Breast epithelium (tissue), 4 donors: ENCODE results near the gene HOXD12. TPM values are rescaled to one million over a fixed set of nuclear protein-coding genes. Genes with fewer than 3 reads are reported as not detected.

Source experiments
- DNase-seq, 2 donors: peaks; one replicate each; pipeline ENCODE4 v3.0.0-alpha.2; 2019; ENCODE audit warnings: low spot score in 2 of 2
- H3K27ac ChIP-seq, 2 donors: fragments of 200-600 bp; sonication (generic) in 1 of 2; one replicate each; pipeline ENCODE4 v1.5.1; 2016 to 2019; ENCODE audit warnings: mild to moderate bottlenecking in 1 of 2
- H3K27me3 ChIP-seq, 2 donors: fragments of 200-600 bp; sonication (generic) in 1 of 2; one replicate each; pipeline versions ENCODE4 v1.5.1 to v1.6.0; 2017 to 2019; ENCODE audit warnings: control low read depth in 1 of 2, mild to moderate bottlenecking in 1 of 2
- H3K36me3 ChIP-seq: fragments of 200-600 bp; one replicate; pipeline ENCODE4 v1.5.1; 2019
- H3K4me1 ChIP-seq, 2 donors: fragments of 200-600 bp; sonication (generic); one replicate each; pipeline ENCODE4 v1.5.1; 2016 to 2019; ENCODE audit warnings: control low read depth in 1 of 2
- H3K4me3 ChIP-seq, 3 donors: fragments of 200-600 bp; sonication (generic); 1 replicate in 2 of 3; 2 replicates in 1 of 3; pipeline ENCODE4 v1.5.1; 2016 to 2019; ENCODE audit warnings: mild to moderate bottlenecking in 3 of 3, moderate library complexity in 2 of 3
- H3K9me3 ChIP-seq, 2 donors: fragments of 200-600 bp; sonication (generic) in 1 of 2; one replicate each; pipeline ENCODE4 v1.5.1; 2016 to 2019; ENCODE audit warnings: control low read depth in 1 of 2
- POLR2A ChIP-seq: fragments of 450-650 bp; IDR thresholded peaks from one replicate; pipeline ENCODE4 v1.6.1; 2016; ENCODE audit warnings: antibody characterized with exemption, mild to moderate bottlenecking, moderate library complexity
- POLR2AphosphoS5 ChIP-seq, 3 donors: sonication (generic); formaldehyde crosslinking; IDR thresholded peaks; one replicate each; pipeline ENCODE4 v1.6.1; 2017; ENCODE audit warnings: antibody characterized with exemption in 3 of 3
- intact Hi-C: fragments of 100-400 bp; cut with DNase I; formaldehyde crosslinking; loops from one replicate; pipeline ENCODE4 v1.15.1; 2023; ENCODE audit warnings: low total_unique reads
- total RNA-seq, 3 donors: library from RNA; depleted of rRNA; stranded (reverse); fragments of >200 nt; gene quantifications; one replicate each; pipeline ENCODE4 v1.1.0, GENCODE V29; 2016
- TF ChIP-seq, protein P1 (sequence below), 3 donors: fragments of 450-650 bp; IDR thresholded peaks; one replicate each; pipeline ENCODE4 v1.5.1; 2016 to 2017; ENCODE audit warnings: antibody characterized with exemption in 3 of 3, mild to moderate bottlenecking in 3 of 3, moderate library complexity in 3 of 3

The HOXD12 gene
- total RNA-seq, 3 donors from 2014 or later, result not detected

GRCh38 chr2:176101216-176101830 is 1.7 kb downstream of the HOXD12 start:
- TF ChIP-seq POLR2A (no peak), POLR2AphosphoS5 (IDR thresholded peaks at IDR 0.05) (no peak)
- TF ChIP-seq, protein P1, sequence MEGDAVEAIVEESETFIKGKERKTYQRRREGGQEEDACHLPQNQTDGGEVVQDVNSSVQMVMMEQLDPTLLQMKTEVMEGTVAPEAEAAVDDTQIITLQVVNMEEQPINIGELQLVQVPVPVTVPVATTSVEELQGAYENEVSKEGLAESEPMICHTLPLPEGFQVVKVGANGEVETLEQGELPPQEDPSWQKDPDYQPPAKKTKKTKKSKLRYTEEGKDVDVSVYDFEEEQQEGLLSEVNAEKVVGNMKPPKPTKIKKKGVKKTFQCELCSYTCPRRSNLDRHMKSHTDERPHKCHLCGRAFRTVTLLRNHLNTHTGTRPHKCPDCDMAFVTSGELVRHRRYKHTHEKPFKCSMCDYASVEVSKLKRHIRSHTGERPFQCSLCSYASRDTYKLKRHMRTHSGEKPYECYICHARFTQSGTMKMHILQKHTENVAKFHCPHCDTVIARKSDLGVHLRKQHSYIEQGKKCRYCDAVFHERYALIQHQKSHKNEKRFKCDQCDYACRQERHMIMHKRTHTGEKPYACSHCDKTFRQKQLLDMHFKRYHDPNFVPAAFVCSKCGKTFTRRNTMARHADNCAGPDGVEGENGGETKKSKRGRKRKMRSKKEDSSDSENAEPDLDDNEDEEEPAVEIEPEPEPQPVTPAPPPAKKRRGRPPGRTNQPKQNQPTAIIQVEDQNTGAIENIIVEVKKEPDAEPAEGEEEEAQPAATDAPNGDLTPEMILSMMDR (IDR thresholded peaks at IDR 0.05), result no peak
- Histone ChIP-seq H3K36me3 (no peaks in the 10 kb centered on the region), H3K27ac (no peak overlapping the region), H3K4me1 (peaks cover 4 to 6% of the 10 kb centered on the region in 2 donors), H3K9me3 (no peaks in the 10 kb centered on the region), H3K27me3 (peaks cover 41 to 100% of the 10 kb centered on the region in 2 donors), H3K4me3 (no peak overlapping the region)
- DNase-seq, result no peak
- intact Hi-C loops, result no loop called here

DNA sequence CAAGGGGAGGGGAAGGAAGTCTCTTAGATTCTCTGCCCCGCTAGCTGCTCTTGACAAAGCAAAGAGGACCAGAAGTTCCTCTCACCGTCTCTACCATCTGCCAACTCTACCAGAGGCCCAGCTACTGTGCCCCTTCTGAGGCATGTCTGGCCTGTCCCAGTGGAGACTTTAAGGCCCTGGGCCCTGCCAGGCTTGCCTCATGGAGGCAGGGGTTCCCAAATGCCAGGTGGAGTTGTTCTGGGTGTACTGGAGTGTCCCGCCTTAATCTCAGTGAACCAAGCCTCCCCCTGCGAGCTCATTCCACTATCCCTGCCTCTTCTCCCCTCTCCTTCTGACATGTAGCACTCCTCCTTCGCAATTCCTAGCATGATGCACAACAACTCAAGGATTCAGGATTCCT is 2.2 kb downstream of the HOXD12 start:
- H3K4me1 ChIP-seq, result peaks cover 4 to 6% of the 10 kb centered on the region in 2 donors

DNA sequence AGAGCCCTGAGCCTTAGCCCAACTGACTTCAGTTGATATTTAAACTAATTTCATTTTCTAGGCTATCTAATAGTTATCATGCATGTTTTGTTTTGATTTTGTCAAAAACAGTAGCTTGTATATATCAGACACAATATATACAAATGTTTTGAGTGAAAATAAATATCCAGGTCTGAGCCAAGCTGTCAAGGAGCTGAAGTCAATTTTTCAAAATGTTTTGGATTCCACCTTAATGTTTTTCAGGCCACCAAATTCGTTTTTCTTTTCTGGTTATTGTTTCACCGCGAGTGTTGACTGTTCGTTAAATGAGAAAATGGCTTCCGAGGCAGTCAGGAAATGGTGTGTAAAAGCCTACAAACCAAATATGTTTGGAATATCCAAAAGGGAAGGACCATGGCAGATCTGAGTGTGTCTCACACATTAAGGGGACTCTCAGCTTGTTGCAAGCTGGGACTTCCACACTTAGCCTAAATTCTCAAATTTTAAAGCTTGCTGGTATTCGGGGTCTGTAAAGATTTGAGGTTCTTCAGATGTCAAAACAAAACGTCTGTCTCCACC is 2.8 kb downstream of the HOXD12 start:
- Histone ChIP-seq H3K4me1 (peaks cover 4 to 6% of the 10 kb centered on the region in 2 donors), H3K27ac (no peak overlapping the region), H3K9me3 (no peaks in the 10 kb centered on the region), H3K36me3 (no peaks in the 10 kb centered on the region), H3K4me3 (no peak overlapping the region), H3K27me3 (peaks cover 48 to 99% of the 10 kb centered on the region in 2 donors)
- no peak for DNase-seq
- intact Hi-C loops, result no loop called here
- TF ChIP-seq, protein P1 (IDR thresholded peaks at IDR 0.05), result no peak
- TF ChIP-seq POLR2A, result no peak

More for the DNA sequence above, 2.2 kb downstream of the HOXD12 start:
- Histone ChIP-seq H3K4me3 (no peak overlapping the region), H3K36me3 (no peaks in the 10 kb centered on the region), H3K27me3 (peaks cover 45 to 100% of the 10 kb centered on the region in 2 donors), H3K27ac (no peak overlapping the region), H3K9me3 (no peaks in the 10 kb centered on the region)
- TF ChIP-seq, protein P1 (IDR thresholded peaks at IDR 0.05), result no peak
- TF ChIP-seq POLR2AphosphoS5 (IDR thresholded peaks at IDR 0.05) (no peak), POLR2A (no peak)
- intact Hi-C loops, result no loop called here
- DNase-seq, result no peak

- intact Hi-C loops, result no loop called here
- Histone ChIP-seq H3K4me1 (peaks cover 4 to 6% of the 10 kb centered on the region in 2 donors), H3K27me3 (peaks cover 51 to 98% of the 10 kb centered on the region in 2 donors), H3K36me3 (no peaks in the 10 kb centered on the region), H3K4me3 (no peak overlapping the region), H3K27ac (no peak overlapping the region), H3K9me3 (no peaks in the 10 kb centered on the region)
- no peak for DNase-seq
- TF ChIP-seq, protein P1 (IDR thresholded peaks at IDR 0.05), result no peak
- TF ChIP-seq POLR2A (no peak), POLR2AphosphoS5 (IDR thresholded peaks at IDR 0.05) (no peak)
Observed at GRCh38 chr2:176103194-176103593, 3.6 kb downstream of the HOXD12 start.

- intact Hi-C loops, result no loop called here
- TF ChIP-seq, protein P1 (IDR thresholded peaks at IDR 0.05), result no peak
- TF ChIP-seq POLR2AphosphoS5 (IDR thresholded peaks at IDR 0.05) (no peak), POLR2A (no peak)
- Histone ChIP-seq H3K27me3 (peaks cover 46 to 98% of the 10 kb centered on the region in 2 donors), H3K27ac (no peak overlapping the region), H3K4me1 (peaks cover under 1 to 4% of the 10 kb centered on the region in 2 donors), H3K36me3 (no peaks in the 10 kb centered on the region), H3K9me3 (no peaks in the 10 kb centered on the region), H3K4me3 (peak overlapping the region in 1 of 3 donors; percentile 54)
- no peak for DNase-seq
Observed at GRCh38 chr2:176103742-176104315, 4.2 kb downstream of the HOXD12 start.
